ENCODE data around the gene CDKL5.

DNA sequence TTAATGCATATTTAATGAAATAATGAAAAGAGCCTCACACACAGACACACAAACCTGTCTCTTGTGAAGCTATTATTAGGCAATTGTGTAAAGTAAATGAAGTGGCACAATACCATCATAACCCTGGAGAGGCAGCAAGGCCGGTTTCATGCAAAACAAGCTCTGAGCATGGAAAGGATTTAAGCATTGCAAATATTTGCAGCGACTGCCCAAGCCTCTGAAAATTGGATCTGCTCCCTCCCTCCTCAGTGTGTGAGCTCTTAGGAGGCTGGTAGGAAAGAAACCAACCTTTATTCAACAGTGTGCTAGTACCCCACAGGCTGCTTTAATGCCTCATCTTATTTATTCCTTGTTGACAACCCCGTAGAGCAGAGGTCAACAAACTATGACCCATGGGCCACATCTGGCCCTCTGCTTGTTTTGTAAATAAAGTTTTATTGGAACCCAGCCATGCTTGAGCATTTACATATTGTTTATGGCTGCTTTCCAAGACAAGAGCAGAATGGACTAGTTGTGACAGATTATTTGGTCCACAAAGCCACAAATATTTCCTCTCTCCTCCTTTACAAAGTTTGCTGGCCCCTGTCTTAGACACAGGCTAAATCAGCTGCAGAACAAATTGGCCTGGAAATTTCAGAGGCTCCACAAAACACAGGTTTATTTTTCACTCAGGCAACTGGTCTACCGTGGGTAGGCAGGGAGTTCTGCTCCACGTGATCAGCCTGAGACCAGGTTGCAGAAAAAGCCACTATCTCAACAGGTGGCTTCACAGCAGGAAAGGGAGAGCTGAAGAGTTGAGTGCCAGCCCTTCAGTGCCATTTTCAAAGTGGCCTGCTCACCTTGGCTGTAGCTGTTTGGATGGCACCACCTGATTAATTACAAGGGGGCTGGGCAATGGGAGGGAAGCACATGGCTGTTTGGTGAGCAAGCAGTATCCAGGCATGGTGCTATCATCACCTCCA, 229.7 kb downstream of the CDKL5 start:
- TF ChIP-seq, protein P1, sequence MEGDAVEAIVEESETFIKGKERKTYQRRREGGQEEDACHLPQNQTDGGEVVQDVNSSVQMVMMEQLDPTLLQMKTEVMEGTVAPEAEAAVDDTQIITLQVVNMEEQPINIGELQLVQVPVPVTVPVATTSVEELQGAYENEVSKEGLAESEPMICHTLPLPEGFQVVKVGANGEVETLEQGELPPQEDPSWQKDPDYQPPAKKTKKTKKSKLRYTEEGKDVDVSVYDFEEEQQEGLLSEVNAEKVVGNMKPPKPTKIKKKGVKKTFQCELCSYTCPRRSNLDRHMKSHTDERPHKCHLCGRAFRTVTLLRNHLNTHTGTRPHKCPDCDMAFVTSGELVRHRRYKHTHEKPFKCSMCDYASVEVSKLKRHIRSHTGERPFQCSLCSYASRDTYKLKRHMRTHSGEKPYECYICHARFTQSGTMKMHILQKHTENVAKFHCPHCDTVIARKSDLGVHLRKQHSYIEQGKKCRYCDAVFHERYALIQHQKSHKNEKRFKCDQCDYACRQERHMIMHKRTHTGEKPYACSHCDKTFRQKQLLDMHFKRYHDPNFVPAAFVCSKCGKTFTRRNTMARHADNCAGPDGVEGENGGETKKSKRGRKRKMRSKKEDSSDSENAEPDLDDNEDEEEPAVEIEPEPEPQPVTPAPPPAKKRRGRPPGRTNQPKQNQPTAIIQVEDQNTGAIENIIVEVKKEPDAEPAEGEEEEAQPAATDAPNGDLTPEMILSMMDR (IDR thresholded peaks at IDR 0.05; ENCODE audit: insufficient read depth, low read length): no peak
- TF ChIP-seq POLR2AphosphoS5 (IDR thresholded peaks at IDR 0.05; ENCODE audit: low read depth) (no peak), GABPA (IDR thresholded peaks at IDR 0.05; ENCODE audit: low read depth) (no peak)
